Aorta (tissue), 5 donors: ENCODE measurements around the gene SIPA1L3. TPM values are rescaled to one million over a fixed set of nuclear protein-coding genes. Genes with fewer than 3 reads are reported as not detected.

Source experiments
- ATAC-seq: fragments of 200-7000 bp; cut with Tn5 transposase; one replicate; pipeline ENCODE4 v1.9.1; 2022; ENCODE audit warnings: moderate library complexity; ENCODE audit not compliant: low FRiP score
- DNase-seq, 2 donors: peaks; one replicate each; pipeline ENCODE4 v3.0.0-alpha.2; 2020
- H3K27ac ChIP-seq, 2 donors: one replicate each; pipeline ENCODE4 v1.5.1; 2013; ENCODE audit warnings: low read length in 2 of 2, mild to moderate bottlenecking in 2 of 2, moderate library complexity in 2 of 2, control low read depth in 1 of 2, inconsistent platforms in 1 of 2, low read depth in 1 of 2
- H3K27me3 ChIP-seq, 2 donors: one replicate each; pipeline ENCODE4 v1.6.1; 2013; ENCODE audit warnings: control low read depth in 1 of 2, low read length in 1 of 2, mild to moderate bottlenecking in 1 of 2, moderate library complexity in 1 of 2; ENCODE audit not compliant: insufficient read depth in 2 of 2, control insufficient read depth in 1 of 2
- H3K36me3 ChIP-seq, 2 donors: one replicate each; pipeline ENCODE4 v1.6.1; 2013; ENCODE audit warnings: control low read depth in 1 of 2, low read length in 1 of 2, mild to moderate bottlenecking in 1 of 2; ENCODE audit not compliant: insufficient read depth in 2 of 2, control insufficient read depth in 1 of 2
- H3K4me1 ChIP-seq, 2 donors: one replicate each; pipeline ENCODE4 v1.6.1; 2013; ENCODE audit warnings: low read length in 2 of 2, control low read depth in 1 of 2, mild to moderate bottlenecking in 1 of 2, moderate library complexity in 1 of 2; ENCODE audit not compliant: insufficient read depth in 2 of 2, control insufficient read depth in 1 of 2
- H3K4me3 ChIP-seq, 2 donors: one replicate each; pipeline ENCODE4 v1.5.1; 2013; ENCODE audit warnings: low read length in 2 of 2, control low read depth in 1 of 2, mild to moderate bottlenecking in 1 of 2
- H3K9me3 ChIP-seq: one replicate; pipeline ENCODE4 v1.6.1; 2013; ENCODE audit warnings: mild to moderate bottlenecking, low read length; ENCODE audit not compliant: control insufficient read depth
- WGBS, 2 donors: extraction: QIAGEN DNeasy Blood & Tissue Kit; methylation state at CpG; one replicate each; pipeline ENCODE4 v1.1.7; 2013; 5-methylcytosine and 5-hydroxymethylcytosine counted together
- intact Hi-C, 2 donors: fragments of 100-400 bp; cut with DNase I; formaldehyde crosslinking; loops; one replicate each; pipeline versions ENCODE4 v1.14.2 to v1.15.0; 2022
- polyA plus RNA-seq, 2 donors: library from polyadenylated mRNA; stranded (reverse); fragments of 200-250 nt; gene quantifications; one replicate each; pipeline ENCODE4 v1.2.3, GENCODE V29; 2013
- total RNA-seq, 2 donors: library from RNA; stranded (reverse); fragmentation: NEBNext Ultra II Directional; extraction: Animal tissue kit (Norgen Biotek cat#: 25700); gene quantifications; one replicate each; pipeline ENCODE4 v1.2.1, GENCODE V29; 2021
- donor health status: healthy with polysubstance abuse.
- donor health status: Bipolar disorder and iron deficiency.
- donor health status: DM: no; HTN: no; CAD: no.
- donor health status: DM: no; HTN: no; CAD: no.
- donor health status: DM: yes; HTN: yes; CAD: no.

The SIPA1L3 gene
- total and polyA plus RNA-seq, 4 donors: 1.3 to 20.9 (median 11.2) TPM

DNA sequence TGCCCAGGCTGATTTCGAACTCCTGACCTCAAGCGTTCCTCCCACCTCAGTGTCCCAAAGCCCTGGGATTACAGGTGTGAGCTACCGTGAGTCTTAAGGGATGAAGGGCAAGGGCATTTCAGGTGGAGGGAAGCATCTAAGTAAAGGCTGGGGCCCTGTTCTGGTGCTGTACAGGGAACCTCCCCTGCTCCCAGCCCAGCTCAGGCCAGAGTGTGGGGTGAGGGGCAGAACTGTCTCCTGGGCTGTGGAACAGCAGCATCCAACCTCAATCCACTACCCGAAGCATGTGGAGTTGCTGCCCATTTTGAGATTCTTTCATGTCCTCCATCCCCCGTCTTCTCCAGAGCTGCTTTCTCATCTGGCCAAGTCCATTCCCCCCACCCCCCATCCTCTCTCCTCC, 105.3 kb downstream of the SIPA1L3 start:
- no peaks in the 10 kb centered on the region for H3K36me3 ChIP-seq
- ATAC-seq (no peak), DNase-seq (no peak)
- H3K27me3 ChIP-seq: no peaks in the 10 kb centered on the region
- WGBS, 2 donors: 75 to 87% methylated on average over 5 of the region's 5 CpGs
- H3K4me3 ChIP-seq: no peak overlapping the region
- intact Hi-C loops: no loop called here
- H3K27ac ChIP-seq: no peak overlapping the region
- H3K9me3 ChIP-seq: no peaks in the 10 kb centered on the region
- no peaks in the 10 kb centered on the region for H3K4me1 ChIP-seq

DNA sequence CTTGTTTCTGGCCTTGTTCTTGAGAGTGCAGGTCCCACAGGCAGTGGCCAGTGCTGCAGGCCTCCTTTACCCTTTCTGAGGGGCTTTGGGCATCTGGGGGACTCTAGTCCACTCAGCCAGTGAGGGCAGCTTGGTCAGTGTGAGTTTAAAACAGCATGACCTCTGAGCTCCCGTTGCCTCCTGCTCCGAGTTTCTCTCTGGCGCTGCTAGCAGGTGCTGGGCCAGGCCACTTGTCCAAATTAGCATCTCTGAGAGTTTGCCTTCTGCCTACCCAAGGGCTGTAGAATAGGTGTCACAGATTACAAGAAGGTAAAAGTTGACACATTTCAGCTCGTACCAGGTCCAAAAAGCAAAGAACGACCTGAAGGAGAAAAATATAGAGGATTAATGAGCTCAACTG, 105.9 kb downstream of the SIPA1L3 start:
- no peaks in the 10 kb centered on the region for H3K9me3 ChIP-seq
- intact Hi-C loops: no loop called here
- 78 to 80% methylated on average over 5 of the region's 5 CpGs for WGBS, 2 donors

DNA sequence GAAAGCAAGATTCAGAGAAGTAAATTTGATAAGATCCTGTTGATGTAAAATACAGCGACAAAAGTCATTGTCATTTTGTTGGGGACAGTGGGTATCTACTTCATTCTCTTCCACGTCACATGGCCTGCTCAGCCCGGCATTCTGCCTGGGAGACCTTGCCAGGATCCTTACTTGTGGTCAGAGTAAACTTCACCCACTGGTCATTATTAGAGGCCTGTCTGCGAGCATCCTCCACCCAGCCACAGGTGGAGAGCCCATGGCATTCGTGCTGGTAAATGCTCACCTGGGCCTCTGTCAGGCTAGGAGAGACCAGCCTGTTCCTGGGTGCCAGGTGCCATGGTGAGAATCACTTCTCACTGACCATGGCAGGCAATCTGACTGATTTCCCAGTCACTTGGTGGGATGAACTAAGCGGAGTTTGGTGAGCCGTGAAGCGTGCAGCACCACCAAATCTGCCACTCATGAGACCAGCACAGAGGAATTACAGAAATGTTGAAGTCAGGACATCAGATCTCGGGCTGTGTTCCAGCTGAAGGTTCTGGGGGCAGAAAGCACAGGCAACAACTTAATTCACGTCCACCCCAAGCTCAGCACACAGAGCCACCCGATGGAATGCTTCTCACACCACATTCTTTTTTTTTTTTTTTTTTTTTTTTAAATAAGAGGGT, 107.0 kb downstream of the SIPA1L3 start:
- ATAC-seq (no peak), DNase-seq (no peak)
- Histone ChIP-seq H3K4me3 (no peak overlapping the region), H3K36me3 (no peaks in the 10 kb centered on the region), H3K4me1 (no peaks in the 10 kb centered on the region), H3K27me3 (no peaks in the 10 kb centered on the region), H3K27ac (no peak overlapping the region), H3K9me3 (no peaks in the 10 kb centered on the region)
- WGBS, 2 donors: 82 to 89% methylated on average over 11 of the region's 11 CpGs
- intact Hi-C loops: no loop called here

More for the DNA sequence above, 105.9 kb downstream of the SIPA1L3 start:
- Histone ChIP-seq H3K27me3 (no peaks in the 10 kb centered on the region), H3K27ac (no peak overlapping the region), H3K4me3 (no peak overlapping the region), H3K4me1 (no peaks in the 10 kb centered on the region), H3K36me3 (no peaks in the 10 kb centered on the region)
- ATAC-seq: no peak
- no peak for DNase-seq

DNA sequence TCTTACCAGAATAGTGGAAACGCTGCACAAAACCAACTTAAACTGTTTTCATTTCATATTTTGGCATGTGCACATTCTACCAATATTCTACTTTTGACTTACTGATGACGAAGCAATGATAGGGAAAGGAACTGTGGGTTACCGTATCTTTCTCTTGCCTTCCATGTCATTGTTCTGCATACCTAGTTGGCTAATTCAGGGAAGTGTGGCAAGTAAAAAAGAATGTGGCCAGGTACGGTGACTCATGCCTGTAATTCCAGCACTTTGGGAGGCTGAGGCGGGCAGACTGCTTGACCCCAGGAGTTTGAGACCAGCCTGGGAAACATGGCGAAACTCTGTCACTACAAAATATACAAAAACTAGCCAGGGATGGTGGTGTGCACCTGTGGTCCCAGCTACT, 108.2 kb downstream of the SIPA1L3 start:
- H3K36me3 ChIP-seq: no peaks in the 10 kb centered on the region
- H3K27ac ChIP-seq: no peak overlapping the region
- no peaks in the 10 kb centered on the region for H3K9me3 ChIP-seq
- H3K4me1 ChIP-seq: no peaks in the 10 kb centered on the region
- no peak overlapping the region for H3K4me3 ChIP-seq
- ATAC-seq (no peak), DNase-seq (no peak)
- intact Hi-C loops: no loop called here
- WGBS, 2 donors: 94% methylated on average over 6 of the region's 6 CpGs
- no peaks in the 10 kb centered on the region for H3K27me3 ChIP-seq

DNA sequence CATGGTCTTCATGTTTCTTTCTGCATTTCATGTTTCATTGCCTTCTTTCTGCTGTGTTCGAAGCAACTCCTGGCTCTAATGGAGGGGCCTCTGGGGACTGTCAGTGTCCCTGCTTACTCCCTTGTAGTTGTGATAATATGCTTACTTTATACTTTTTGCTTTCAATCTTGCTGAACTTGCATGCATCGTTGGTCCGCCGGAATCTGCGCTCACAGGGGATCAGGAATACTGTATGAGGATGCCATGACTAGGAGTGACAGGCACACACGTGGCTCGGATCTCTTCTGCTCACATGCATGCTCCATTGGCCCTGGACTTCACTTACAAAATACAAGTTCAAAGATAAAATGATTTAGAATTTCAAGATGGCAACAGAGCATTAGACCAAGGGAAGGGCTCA, 108.8 kb downstream of the SIPA1L3 start:
- H3K27me3 ChIP-seq: no peaks in the 10 kb centered on the region
- H3K9me3 ChIP-seq: no peaks in the 10 kb centered on the region
- intact Hi-C loops: no loop called here
- no peaks in the 10 kb centered on the region for H3K36me3 ChIP-seq
- H3K4me3 ChIP-seq: no peak overlapping the region
- no peak overlapping the region for H3K27ac ChIP-seq
- DNase-seq (no peak), ATAC-seq (no peak)
- 90 to 91% methylated on average over 7 of the region's 7 CpGs for WGBS, 2 donors
- H3K4me1 ChIP-seq: no peaks in the 10 kb centered on the region

DNA sequence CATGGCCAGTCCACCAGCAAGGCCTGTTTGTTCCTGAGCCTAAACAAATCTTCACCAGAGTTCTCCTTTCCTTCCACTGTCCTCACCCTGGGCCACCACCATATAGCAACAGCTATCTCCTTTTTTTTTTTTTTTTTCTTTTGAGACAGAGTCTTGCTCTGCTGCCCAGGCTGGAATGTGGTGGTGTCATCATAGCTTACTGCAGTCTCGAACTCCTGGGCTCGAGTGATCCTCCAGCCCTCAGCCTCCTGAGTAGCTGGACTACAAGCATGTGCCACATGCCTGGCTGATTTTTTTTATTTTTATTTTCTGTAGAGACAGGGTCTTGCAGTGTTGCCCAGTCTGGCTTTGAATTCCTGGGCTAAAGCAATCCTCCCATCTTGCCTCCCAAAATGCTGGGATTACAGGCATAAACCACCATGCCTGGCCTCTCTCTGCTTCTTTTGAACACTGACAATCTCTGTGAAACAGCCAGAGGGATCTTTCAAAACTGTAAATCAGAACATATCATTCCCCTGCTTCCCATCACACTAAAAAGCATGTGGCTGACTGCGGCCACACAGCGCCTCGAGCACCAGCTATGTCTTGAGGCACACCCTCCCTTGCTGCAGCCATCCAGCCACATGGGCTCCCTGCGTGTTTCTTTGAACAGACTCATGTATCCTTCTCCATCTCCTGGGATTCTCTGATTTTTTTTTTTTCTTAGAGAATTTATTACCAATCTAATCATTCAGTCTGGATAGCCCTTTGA, 110.6 kb downstream of the SIPA1L3 start:
- Histone ChIP-seq H3K27me3 (no peaks in the 10 kb centered on the region), H3K4me3 (no peak overlapping the region), H3K9me3 (no peaks in the 10 kb centered on the region), H3K36me3 (no peaks in the 10 kb centered on the region), H3K27ac (no peak overlapping the region), H3K4me1 (no peaks in the 10 kb centered on the region)
- intact Hi-C loops: no loop called here
- 97% methylated on average over 6 of the region's 6 CpGs for WGBS, 2 donors
- ATAC-seq: no peak
- no peak for DNase-seq

DNA sequence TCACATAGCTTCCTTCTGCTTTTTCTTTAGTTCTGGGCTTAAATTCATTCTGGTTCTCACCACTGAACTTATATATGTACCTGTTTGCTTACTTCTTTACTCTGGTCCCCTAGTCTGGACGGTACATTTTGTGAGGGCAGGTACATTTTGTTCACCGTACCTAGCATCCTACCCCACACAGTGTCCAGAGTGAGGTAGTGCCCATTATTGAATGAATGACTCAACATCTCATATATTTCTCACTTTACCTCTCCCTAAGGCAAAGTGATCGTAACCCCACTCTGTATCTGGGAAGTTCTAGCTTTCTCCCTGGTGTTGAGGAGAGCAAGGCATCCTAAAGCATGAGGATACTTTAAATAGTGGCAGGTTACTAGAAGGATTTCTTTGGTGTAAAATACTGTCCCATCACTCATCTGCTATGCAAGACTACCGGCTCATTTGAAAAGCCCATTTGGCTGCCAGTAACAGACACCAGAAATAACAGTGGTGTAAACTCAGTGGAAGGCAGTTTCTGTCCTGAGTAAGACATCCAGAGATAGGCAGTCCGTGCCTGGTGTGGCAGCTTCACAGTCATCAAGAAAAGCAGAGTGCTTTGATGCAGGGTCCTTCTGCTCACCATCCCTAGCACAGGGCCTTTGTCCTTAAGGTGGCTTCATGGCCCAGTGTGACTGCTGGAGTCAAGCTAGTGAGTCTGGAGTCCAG, 111.8 kb downstream of the SIPA1L3 start:
- intact Hi-C loops: no loop called here
- Histone ChIP-seq H3K36me3 (no peaks in the 10 kb centered on the region), H3K27ac (no peak overlapping the region), H3K9me3 (no peaks in the 10 kb centered on the region), H3K27me3 (no peaks in the 10 kb centered on the region), H3K4me3 (no peak overlapping the region), H3K4me1 (no peaks in the 10 kb centered on the region)
- DNase-seq (no peak), ATAC-seq (no peak)
- 82 to 90% methylated on average over 5 of the region's 5 CpGs for WGBS, 2 donors

DNA sequence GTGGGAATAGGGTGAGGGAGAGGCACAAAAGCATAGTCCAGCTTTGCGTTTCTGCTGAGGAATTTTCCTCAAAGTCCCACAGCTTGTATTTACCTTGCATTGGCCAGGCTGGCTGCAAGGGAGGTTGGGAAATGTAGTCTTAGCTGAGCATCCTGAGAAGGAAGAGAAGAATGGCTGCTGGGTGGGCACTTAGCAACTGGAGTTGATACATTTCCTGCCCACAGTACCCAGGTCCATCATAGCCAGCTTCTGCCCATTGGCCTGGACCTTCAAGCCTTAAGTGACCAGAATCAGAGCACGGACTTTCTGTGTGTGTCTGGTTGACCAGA, 112.4 kb downstream of the SIPA1L3 start:
- DNase-seq (no peak), ATAC-seq (no peak)
- H3K9me3 ChIP-seq: no peaks in the 10 kb centered on the region
- H3K4me1 ChIP-seq: no peaks in the 10 kb centered on the region
- H3K27ac ChIP-seq: no peak overlapping the region
- no peaks in the 10 kb centered on the region for H3K36me3 ChIP-seq
- WGBS, 2 donors: 79 to 91% methylated on average over 2 of the region's 2 CpGs
- no peak overlapping the region for H3K4me3 ChIP-seq
- H3K27me3 ChIP-seq: no peaks in the 10 kb centered on the region
- intact Hi-C loops: no loop called here

DNA sequence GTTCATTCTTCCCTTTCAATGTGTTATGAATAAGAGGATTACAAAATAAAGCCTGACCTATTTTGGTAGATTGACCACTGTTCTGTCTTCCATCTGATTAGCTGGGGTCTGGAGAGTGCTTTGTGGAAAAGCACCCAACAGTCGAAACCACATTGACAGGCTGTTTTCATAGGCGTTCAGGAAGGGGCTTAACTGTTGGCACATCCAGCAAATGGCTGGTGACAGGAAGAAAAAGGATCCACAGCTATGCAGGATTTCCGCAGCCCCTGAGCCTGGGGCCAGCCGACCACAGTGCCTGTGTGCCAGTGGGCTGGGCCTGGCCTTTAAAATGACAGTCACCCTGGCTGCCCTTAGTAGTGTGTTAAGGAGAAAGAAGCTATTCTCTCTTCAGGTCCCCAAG, 113.3 kb downstream of the SIPA1L3 start:
- no peaks in the 10 kb centered on the region for H3K9me3 ChIP-seq
- H3K4me1 ChIP-seq: no peaks in the 10 kb centered on the region
- H3K36me3 ChIP-seq: no peaks in the 10 kb centered on the region
- DNase-seq (no peak), ATAC-seq (no peak)
- intact Hi-C loops: no loop called here
- no peak overlapping the region for H3K27ac ChIP-seq
- H3K27me3 ChIP-seq: no peaks in the 10 kb centered on the region
- no peak overlapping the region for H3K4me3 ChIP-seq
- 71 to 77% methylated on average over 4 of the region's 4 CpGs for WGBS, 2 donors
